ENCODE data around the gene SULT6B1. TPM values are rescaled to one million over a fixed set of nuclear protein-coding genes. Genes with fewer than 3 reads are reported as not detected.
A peak's percentile ranks its signal among the peaks of the same experiment; 100 is the strongest.
"Not testable (repeated sequence)": the region's sequence is repeated elsewhere in the genome, so short reads cannot be mapped to it uniquely, and the experiment has no call there.

Gene SULT6B1
- polyA plus RNA-seq, 6 donors from 2014 or later = not detected

DNA sequence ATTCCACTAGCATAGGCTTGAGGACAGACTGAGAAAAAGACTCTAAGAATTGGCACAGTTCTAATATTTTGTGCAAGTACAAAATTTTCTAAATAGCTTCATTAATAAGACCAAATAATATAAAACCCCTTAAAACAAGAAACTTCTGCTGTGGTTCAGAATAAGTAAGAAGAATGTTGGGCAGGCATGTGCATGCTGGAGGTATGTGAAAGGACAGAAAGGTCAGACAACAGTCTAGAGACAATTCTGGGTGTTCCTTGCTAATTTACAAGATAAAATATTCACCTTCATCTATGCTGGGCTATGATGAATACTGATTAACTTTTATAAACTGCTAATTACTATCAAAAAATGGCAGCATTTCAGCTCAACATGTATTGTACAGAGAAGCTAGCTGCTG is 22.7 kb upstream of the SULT6B1 start:
- Mint-ChIP-seq H3K36me3 (peaks cover 39 to 47% of the 10 kb centered on the region in 2 donors), H3K4me3 (no peak overlapping the region), H3K27me3 (no peaks in the 10 kb centered on the region), H3K27ac (no peak overlapping the region), H3K4me1 (peaks cover 6 to 18% (median 9%) of the 10 kb centered on the region in 3 donors), H3K9me3 (peaks cover 0 to 18% (median 10%) of the 10 kb centered on the region in 7 donors)
- no peak for DNase-seq
- no peak for ATAC-seq (ENCODE audit: low read depth in 2 of 2)

GRCh38 chr2:37206760-37207159 is 18.3 kb upstream of the SULT6B1 start:
- not testable (repeated sequence) for H3K27me3 Mint-ChIP-seq; DNase-seq; ATAC-seq (ENCODE audit: low read depth in 2 of 2)
- Mint-ChIP-seq H3K4me1 (peaks cover 9 to 18% (median 10%) of the 10 kb centered on the region in 3 donors), H3K36me3 (peaks cover 57 to 71% of the 10 kb centered on the region in 2 donors), H3K9me3 (peaks cover 0 to 24% (median 14%) of the 10 kb centered on the region in 7 donors), H3K4me3 (peak overlapping the region in 1 of 8 donors; percentile 1), H3K27ac (peak overlapping the region in 1 of 6 donors; percentile 53)

DNA sequence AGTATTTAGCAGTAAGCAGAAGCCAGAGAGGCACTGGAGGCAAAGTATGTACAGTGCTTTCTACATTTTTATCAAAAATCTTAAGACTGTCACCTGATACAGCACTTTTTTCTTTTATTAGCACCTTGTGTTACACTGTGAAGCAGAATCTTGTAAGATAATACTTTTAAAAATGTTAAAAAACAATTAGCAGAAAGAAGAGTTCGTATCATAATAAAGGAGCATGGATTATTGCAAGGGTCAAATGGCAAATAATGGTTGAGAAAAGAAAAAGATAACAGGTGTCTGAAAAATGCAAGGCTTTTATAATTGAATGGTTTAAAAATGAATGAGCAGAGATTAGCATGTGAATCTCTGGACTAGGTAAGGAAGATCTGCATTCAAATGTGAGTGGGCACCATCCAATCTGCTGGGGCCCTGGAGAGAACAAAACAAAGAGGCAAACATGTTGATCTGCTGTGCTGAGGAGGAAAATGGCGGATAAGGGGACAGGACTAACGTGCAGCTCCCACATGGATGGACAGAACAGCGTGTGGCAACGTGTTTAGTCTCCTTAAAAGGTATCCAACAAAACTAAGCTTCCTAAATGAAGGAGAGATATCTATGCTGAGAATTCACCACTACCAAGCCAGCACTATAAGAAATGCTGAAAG is 17.3 kb upstream of the SULT6B1 start:
- Mint-ChIP-seq H3K36me3 (peaks cover 52 to 68% of the 10 kb centered on the region in 2 donors), H3K9me3 (peaks cover 0 to 24% (median 14%) of the 10 kb centered on the region in 7 donors), H3K27me3 (no peaks in the 10 kb centered on the region), H3K27ac (no peak overlapping the region), H3K4me1 (peaks cover 9 to 18% (median 11%) of the 10 kb centered on the region in 3 donors), H3K4me3 (no peak overlapping the region)
- no peak for ATAC-seq (ENCODE audit: low read depth in 2 of 2)
- DNase-seq = no peak

DNA sequence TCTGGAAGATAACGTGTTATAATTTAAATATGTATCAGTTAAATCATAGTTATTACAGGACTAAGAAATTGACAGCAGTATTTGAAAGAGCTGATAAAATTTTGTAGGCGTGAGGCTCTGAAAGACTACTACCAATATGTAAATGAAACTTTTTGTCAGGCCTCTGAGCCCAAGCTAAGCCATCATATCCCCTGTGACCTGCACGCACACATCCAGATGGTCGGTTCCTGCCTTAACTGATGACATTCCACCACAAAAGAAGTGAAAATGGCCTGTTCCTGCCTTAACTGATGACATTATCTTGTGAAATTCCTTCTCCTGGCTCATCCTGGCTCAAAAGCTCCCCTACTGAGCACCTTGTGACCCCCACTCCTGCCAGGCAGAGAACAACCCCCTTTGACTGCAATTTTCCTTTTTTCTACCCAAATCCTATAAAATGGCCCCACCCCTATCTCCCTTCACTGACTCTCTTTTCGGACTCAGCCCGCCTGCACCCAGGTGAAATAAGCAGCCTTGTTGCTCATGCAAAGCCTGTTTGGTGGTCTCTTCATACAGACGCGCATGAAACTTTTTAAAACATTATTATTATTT is 16.7 kb upstream of the SULT6B1 start:
- Mint-ChIP-seq H3K4me1 (peaks cover 9 to 18% (median 16%) of the 10 kb centered on the region in 3 donors), H3K9me3 (peaks cover 0 to 24% (median 14%) of the 10 kb centered on the region in 7 donors), H3K36me3 (peaks cover 46 to 62% of the 10 kb centered on the region in 2 donors)
- H3K27me3 Mint-ChIP-seq; ATAC-seq (ENCODE audit: low read depth in 2 of 2); DNase-seq; H3K27ac Mint-ChIP-seq; H3K4me3 Mint-ChIP-seq: not testable (repeated sequence)

DNA sequence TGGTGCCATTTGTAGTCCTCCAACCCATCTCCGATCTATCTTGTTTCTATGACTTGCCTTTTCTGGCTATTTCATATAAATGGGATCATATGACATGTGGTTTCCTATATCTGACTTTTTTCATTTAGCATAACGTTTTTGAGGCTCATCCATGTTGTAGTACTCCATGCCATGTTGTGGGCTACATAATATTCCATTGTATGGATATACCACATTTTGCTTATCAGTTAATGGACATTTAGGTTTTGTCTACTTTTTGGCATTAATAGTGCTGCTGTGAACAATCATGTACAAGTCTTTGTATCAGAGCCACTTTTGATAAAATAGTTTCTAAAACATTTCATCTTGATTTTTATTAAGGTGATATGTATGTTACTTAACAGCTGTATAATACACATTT is 15.2 kb upstream of the SULT6B1 start:
- peaks cover 12 to 28% (median 22%) of the 10 kb centered on the region in 3 donors for H3K4me1 Mint-ChIP-seq
- DNase-seq = no peak
- no peak for ATAC-seq (ENCODE audit: low read depth in 2 of 2)
- no peaks in the 10 kb centered on the region for H3K27me3 Mint-ChIP-seq
- H3K9me3 Mint-ChIP-seq = peaks cover 0 to 19% (median 14%) of the 10 kb centered on the region in 7 donors
- peaks cover 45 to 47% of the 10 kb centered on the region in 2 donors for H3K36me3 Mint-ChIP-seq
- H3K4me3 Mint-ChIP-seq = no peak overlapping the region
- H3K27ac Mint-ChIP-seq = no peak overlapping the region

DNA sequence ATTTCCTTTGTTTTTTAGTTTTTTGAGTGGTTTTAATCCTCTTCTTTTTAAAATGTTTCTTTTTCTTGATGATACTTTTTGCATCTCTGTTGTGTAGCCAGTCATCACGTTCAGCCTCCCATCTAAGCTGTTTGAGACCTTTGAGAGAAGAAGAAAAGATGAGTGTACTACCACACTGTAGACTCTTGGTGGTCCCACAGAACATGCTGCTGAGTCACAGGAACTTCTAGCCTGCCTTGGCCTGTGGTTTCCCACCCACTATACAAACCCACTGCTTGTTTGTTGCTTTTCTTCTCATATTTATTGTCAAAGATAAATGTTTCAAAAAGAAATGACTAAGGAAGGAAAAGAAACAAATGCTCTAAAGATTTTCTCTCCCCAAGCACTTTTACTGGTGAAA is 13.3 kb upstream of the SULT6B1 start:
- Mint-ChIP-seq H3K4me3 (no peak overlapping the region), H3K36me3 (peaks cover 28 to 35% of the 10 kb centered on the region in 2 donors), H3K27me3 (no peaks in the 10 kb centered on the region), H3K4me1 (peaks cover 7 to 34% (median 22%) of the 10 kb centered on the region in 3 donors), H3K9me3 (peaks cover 0 to 6% (median 4%) of the 10 kb centered on the region in 7 donors), H3K27ac (peak overlapping the region in 3 of 6 donors; percentile 9 to 57 (median 36))
- DNase-seq = no peak
- no peak for ATAC-seq (ENCODE audit: low read depth in 2 of 2)

DNA sequence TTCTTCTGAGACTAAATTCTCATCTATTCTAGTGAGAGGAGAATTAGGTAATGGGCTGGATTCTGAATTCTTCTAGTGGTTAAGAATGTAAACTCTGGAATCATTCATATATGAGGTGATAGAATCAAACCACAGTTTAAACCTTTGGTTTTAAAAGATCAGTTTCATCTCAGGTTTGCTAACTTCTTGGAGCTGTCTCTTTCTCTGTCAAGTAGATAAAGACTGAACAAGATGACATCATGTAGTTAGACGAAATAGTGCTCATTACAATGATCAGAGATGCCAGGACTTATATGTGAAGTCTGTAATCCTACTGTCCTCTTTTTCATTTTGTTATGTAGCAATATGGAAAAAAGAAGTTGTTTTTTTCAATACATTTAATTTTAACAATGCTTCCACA is 12.7 kb upstream of the SULT6B1 start:
- DNase-seq (no peak), ATAC-seq (ENCODE audit: low read depth in 2 of 2) (no peak)
- peaks cover 10 to 38% (median 23%) of the 10 kb centered on the region in 3 donors for H3K4me1 Mint-ChIP-seq
- H3K27ac Mint-ChIP-seq = peak overlapping the region in 1 of 6 donors; percentile 15
- peaks cover 0 to 6% (median 4%) of the 10 kb centered on the region in 7 donors for H3K9me3 Mint-ChIP-seq
- H3K36me3 Mint-ChIP-seq = peaks cover 28 to 30% of the 10 kb centered on the region in 2 donors
- no peak overlapping the region for H3K4me3 Mint-ChIP-seq
- no peaks in the 10 kb centered on the region for H3K27me3 Mint-ChIP-seq

GRCh38 chr2:37198681-37199065 is 10.2 kb upstream of the SULT6B1 start:
- DNase-seq = no peak
- Mint-ChIP-seq H3K4me1 (peaks cover 11 to 47% (median 25%) of the 10 kb centered on the region in 3 donors), H3K36me3 (peaks cover 9 to 12% of the 10 kb centered on the region in 2 donors), H3K4me3 (peak overlapping the region in 2 of 8 donors; percentile 68), H3K27me3 (no peaks in the 10 kb centered on the region), H3K9me3 (peaks cover 0 to 3% (median 2%) of the 10 kb centered on the region in 7 donors), H3K27ac (peak overlapping the region in 1 of 6 donors; percentile 50)
- no peak for ATAC-seq (ENCODE audit: low read depth in 2 of 2)

DNA sequence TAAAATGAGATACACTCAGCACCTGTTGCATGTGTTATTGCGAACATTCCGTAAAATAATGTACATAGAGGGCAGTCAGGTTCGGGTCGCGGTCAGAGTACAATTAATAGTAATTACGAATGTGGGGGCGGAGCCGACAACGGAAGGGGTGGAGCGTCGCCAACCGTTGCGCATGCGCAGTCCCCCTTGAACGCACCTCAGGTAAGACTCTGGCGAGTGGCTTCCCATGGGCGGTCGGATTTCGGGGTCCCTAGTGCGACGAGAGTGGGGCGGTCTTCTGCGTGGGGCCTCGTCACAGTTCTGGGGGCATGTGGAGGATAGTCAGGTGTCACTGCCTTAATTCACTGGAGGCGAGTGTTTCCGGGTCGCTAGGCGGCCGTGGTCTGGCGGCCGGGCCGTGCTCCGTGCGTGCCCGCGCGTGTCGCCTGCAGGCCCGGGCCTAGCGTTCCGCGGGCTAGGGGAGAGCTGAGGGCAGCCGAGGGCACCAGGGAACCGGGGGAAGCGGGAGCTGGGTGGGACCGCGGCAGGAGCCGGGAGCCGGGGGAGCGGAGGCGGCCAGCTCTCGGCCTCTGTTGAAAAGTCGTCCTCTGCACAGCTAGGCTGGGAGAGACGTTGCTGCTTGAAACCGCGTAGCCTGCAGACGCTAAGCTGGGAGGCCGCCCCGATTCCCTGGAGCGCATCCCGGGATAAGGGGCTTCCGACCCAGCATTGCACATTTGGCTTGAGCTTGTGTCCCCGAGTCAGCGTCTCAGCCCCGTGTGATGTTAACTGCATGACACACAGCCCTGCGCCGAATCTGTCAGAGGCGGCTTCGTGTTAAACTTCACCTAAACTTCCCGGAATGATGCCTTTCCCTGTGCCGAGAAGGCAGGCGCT is 8.1 kb upstream of the SULT6B1 start, which contains the start of gene CEBPZOS:
TSS of gene CEBPZOS (plus strand) at position 177 of the 876 bp plus-strand sequence. CDS start 3,209 bp downstream, outside the sequence.
- H3K4me1 Mint-ChIP-seq = peaks cover 11 to 42% (median 25%) of the 10 kb centered on the region in 3 donors
- H3K27me3 Mint-ChIP-seq = no peaks in the 10 kb centered on the region
- peak; percentile 85 to 88 for ATAC-seq (ENCODE audit: low read depth in 2 of 2)

DNA sequence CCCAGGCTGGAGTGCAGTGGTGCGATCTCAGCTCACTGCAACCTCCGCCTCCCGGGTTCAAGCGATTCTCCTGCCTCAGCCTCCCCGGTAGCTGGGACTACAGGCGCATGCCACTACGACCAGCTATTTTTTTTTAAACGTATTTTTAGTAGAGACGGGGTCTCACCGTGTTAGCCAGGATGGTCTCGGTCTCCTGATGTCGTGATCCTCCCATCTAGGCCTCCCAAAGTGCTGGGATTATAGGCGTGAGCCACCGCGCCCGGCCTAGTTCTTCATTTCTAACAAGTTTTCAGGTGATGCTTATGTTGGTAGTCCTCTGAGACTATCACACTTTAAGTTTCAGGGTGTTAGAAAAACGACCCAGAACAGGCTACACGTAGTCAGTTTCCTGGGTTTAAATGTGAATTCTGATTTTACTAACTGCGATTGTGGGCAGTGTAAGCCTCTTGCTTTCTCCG is 7.4 kb upstream of the SULT6B1 start:
- ATAC-seq (ENCODE audit: low read depth in 2 of 2); H3K27me3 Mint-ChIP-seq; H3K9me3 Mint-ChIP-seq; DNase-seq; H3K36me3 Mint-ChIP-seq: not testable (repeated sequence)
- Mint-ChIP-seq H3K4me3 (peak overlapping the region; percentile 87 to 100 (median 98)), H3K27ac (peak overlapping the region; percentile 95 to 99 (median 98)), H3K4me1 (peaks cover 11 to 42% (median 25%) of the 10 kb centered on the region in 3 donors)

More for the DNA sequence above, 8.1 kb upstream of the SULT6B1 start, which contains the start of gene CEBPZOS:
- Mint-ChIP-seq H3K36me3 (peaks cover 0 to 7% of the 10 kb centered on the region in 2 donors), H3K4me3 (peak within 1 kb of the TSS; percentile 87 to 100 (median 98)), H3K9me3 (no peaks in the 10 kb centered on the region), H3K27ac (peak within 1 kb of the TSS; percentile 95 to 99 (median 98))
- DNase-seq = peak; percentile 88

DNA sequence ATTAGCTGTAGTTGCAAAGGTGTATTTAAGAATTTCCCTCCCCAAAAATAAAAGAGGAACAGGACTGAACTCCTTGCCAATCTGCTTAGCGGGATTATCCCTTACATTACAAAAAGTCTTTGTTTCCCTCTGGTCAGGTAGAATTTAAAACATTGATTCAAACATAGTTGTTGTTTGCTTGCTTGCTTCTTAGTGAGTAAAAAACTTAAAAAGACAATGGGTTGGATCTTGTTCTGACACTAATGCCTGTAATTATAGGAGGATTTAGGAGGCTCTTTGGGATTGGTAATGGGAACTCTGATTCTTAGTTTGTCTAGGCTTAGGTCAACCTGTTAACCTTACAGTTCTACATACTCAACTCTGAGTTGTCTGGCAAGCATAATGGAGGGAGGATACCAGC is 4.1 kb upstream of the SULT6B1 start:
- H3K27me3 Mint-ChIP-seq = peaks cover 0 to 5% (median 0%) of the 10 kb centered on the region in 3 donors
- peaks cover 7 to 20% (median 13%) of the 10 kb centered on the region in 3 donors for H3K4me1 Mint-ChIP-seq
- no peak for DNase-seq
- H3K27ac Mint-ChIP-seq = no peak overlapping the region
- peaks cover 0 to 7% of the 10 kb centered on the region in 2 donors for H3K36me3 Mint-ChIP-seq
- ATAC-seq (ENCODE audit: low read depth in 2 of 2) = no peak
- H3K9me3 Mint-ChIP-seq = no peaks in the 10 kb centered on the region
- H3K4me3 Mint-ChIP-seq = no peak overlapping the region

DNA sequence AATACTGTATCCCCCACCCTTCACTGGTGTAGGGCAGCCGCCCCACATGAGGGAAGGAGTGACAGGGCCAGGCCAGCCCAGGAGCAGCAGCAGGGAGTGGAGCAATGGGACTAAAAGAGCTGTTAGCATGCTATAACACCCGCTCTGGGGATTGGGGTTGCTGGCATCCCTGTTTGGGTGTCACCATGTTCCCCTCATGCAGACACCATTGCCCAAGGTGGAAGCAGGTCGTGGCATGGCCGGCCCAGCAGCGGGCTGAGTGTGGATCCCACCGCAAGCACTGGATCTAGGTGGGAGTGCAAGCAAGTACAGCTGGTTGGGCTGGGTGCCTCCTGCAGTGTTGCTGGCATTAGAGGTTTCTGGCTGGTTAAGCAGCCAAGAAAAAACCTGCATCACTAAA is 3.3 kb upstream of the SULT6B1 start:
- DNase-seq (no peak), ATAC-seq (ENCODE audit: low read depth in 2 of 2) (no peak)
- Mint-ChIP-seq H3K36me3 (peaks cover 0 to 7% of the 10 kb centered on the region in 2 donors), H3K4me3 (no peak overlapping the region), H3K27me3 (peaks cover 0 to 5% (median 3%) of the 10 kb centered on the region in 3 donors), H3K4me1 (peaks cover 4 to 13% (median 5%) of the 10 kb centered on the region in 3 donors), H3K27ac (no peak overlapping the region), H3K9me3 (no peaks in the 10 kb centered on the region)

DNA sequence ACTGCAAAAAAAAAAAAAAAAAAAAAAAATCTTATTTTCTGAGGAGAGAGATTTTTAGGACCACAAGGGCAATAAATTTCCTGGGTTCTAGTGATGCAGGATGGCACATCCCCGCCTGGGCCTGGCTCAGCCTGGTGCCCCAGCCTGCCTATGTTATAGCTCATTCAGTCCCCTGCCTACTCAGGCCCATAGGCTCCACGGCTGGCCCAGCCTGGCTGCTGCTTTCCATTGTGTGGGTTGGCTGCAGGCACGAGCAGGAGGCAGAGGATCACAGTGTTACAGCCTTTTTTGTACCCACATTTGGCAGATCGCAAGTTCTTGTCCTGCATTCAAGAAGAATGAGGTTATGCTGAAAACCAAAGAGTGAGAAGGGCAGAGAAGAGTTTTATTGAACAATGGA is 2.8 kb upstream of the SULT6B1 start:
- peaks cover 1 to 10% (median 2%) of the 10 kb centered on the region in 3 donors for H3K4me1 Mint-ChIP-seq
- no peaks in the 10 kb centered on the region for H3K9me3 Mint-ChIP-seq
- H3K27me3 Mint-ChIP-seq = peaks cover 3 to 8% (median 3%) of the 10 kb centered on the region in 3 donors
- H3K4me3 Mint-ChIP-seq = peak overlapping the region in 1 of 8 donors; percentile 11
- H3K36me3 Mint-ChIP-seq = peaks cover 0 to 3% of the 10 kb centered on the region in 2 donors
- no peak overlapping the region for H3K27ac Mint-ChIP-seq
- DNase-seq = no peak
- ATAC-seq (ENCODE audit: low read depth in 2 of 2) = no peak
